HEK293 (cell line): ENCODE results near the gene SLC26A8.
"Not testable (repeated sequence)": the region's sequence is repeated elsewhere in the genome, so short reads cannot be mapped to it uniquely, and the experiment has no call there.

ENCODE experiments used
- CTCF ChIA-PET: fragments of 350-600 bp; formaldehyde crosslinking; extraction: SDS; loops from one replicate; lab custom pipeline; 2021; ENCODE audit warnings: antibody characterized with exemption; lab: Yijun Ruan, JAX
- POLR2A ChIA-PET: fragments of 300-600 bp; formaldehyde crosslinking; extraction: SDS; loops from one replicate; lab custom pipeline; 2020; ENCODE audit warnings: antibody characterized with exemption, inconsistent platforms; lab: Yijun Ruan, JAX
- H3K27ac ChIP-seq: fragments of 200-500 bp; sonication (Bioruptor generic); 2 replicates; pipeline ENCODE4 v1.5.1; 2014; ENCODE audit warnings: low read depth, low read length, control low read depth, inconsistent platforms; ENCODE audit errors: extremely low read depth
- H3K36me3 ChIP-seq, 2 experiments: fragments of 200-500 bp in 1 of 2; sonication (Bioruptor generic) in 1 of 2; 1 replicate in 1 of 2; 2 replicates in 1 of 2; pipeline ENCODE4 v1.5.1; 2014 to 2017; ENCODE audit warnings: inconsistent platforms in 2 of 2, low read length in 2 of 2; ENCODE audit not compliant: control insufficient read depth in 2 of 2, insufficient read depth in 1 of 2
- H3K4me1 ChIP-seq: fragments of 200-500 bp; sonication (Bioruptor generic); 2 replicates; pipeline ENCODE4 v1.5.1; 2014; ENCODE audit warnings: mild to moderate bottlenecking, low read length, inconsistent platforms; ENCODE audit not compliant: control insufficient read depth, insufficient read depth
- H3K4me3 ChIP-seq: 2 replicates; pipeline ENCODE4 v1.5.1; 2011; ENCODE audit warnings: low read depth, mild to moderate bottlenecking, control low read depth, low read length, moderate library complexity
- H3K9me3 ChIP-seq: fragments of 200-500 bp; sonication (Bioruptor generic); 2 replicates; pipeline ENCODE4 v1.5.1; 2014; ENCODE audit warnings: low read depth, low read length, inconsistent platforms; ENCODE audit not compliant: control insufficient read depth, insufficient read depth
- AEBP2 ChIP-seq: fragments of 450-650 bp; formaldehyde crosslinking; IDR thresholded peaks from 2 replicates; pipeline ENCODE4 v1.5.1; 2016; ENCODE audit warnings: missing biosample characterization, missing genetic modification characterization, borderline replicate concordance
- EGR2 ChIP-seq: fragments of 450-650 bp; formaldehyde crosslinking; IDR thresholded peaks from 2 replicates; pipeline ENCODE4 v1.5.1; 2016; ENCODE audit warnings: low read depth, missing biosample characterization, missing genetic modification characterization
- FEZF1 ChIP-seq: fragments of 450-650 bp; formaldehyde crosslinking; IDR thresholded peaks from 2 replicates; pipeline ENCODE4 v1.5.1; 2016; ENCODE audit warnings: missing biosample characterization, missing genetic modification characterization
- IKZF3 ChIP-seq: fragments of 450-650 bp; IDR thresholded peaks from 2 replicates; pipeline ENCODE4 v1.5.0; 2018; ENCODE audit warnings: missing biosample characterization, mild to moderate bottlenecking, missing genetic modification characterization, moderate library complexity
- KLF8 ChIP-seq: fragments of 450-650 bp; formaldehyde crosslinking; IDR thresholded peaks from 2 replicates; pipeline ENCODE4 v1.5.1; 2016; ENCODE audit warnings: missing biosample characterization, missing genetic modification characterization
- SP7 ChIP-seq: fragments of 450-650 bp; formaldehyde crosslinking; IDR thresholded peaks from 2 replicates; pipeline ENCODE4 v1.5.1; 2016; ENCODE audit warnings: missing biosample characterization, missing genetic modification characterization
- TRIM28 ChIP-seq: IDR thresholded peaks from 2 replicates; pipeline ENCODE4 v1.6.1; 2011; ENCODE audit warnings: low read length, control low read depth, borderline replicate concordance
- ZBTB1 ChIP-seq: fragments of 450-650 bp; formaldehyde crosslinking; IDR thresholded peaks from 2 replicates; pipeline ENCODE4 v1.5.1; 2016; ENCODE audit warnings: missing biosample characterization, missing genetic modification characterization
- ZBTB11 ChIP-seq: fragments of 450-650 bp; formaldehyde crosslinking; conservative IDR thresholded peaks from 2 replicates; pipeline ENCODE4 v1.5.1; 2016; ENCODE audit warnings: low read depth, missing biosample characterization, missing genetic modification characterization
- ZBTB7A ChIP-seq: fragments of 450-650 bp; formaldehyde crosslinking; IDR thresholded peaks from 2 replicates; pipeline ENCODE4 v1.5.1; 2016; ENCODE audit warnings: low read depth, missing biosample characterization, missing genetic modification characterization
- ZNF214 ChIP-seq: fragments of 450-650 bp; formaldehyde crosslinking; IDR thresholded peaks from 2 replicates; pipeline ENCODE4 v1.5.1; 2017; ENCODE audit warnings: missing biosample characterization, mild to moderate bottlenecking, missing genetic modification characterization, borderline replicate concordance
- ZNF302 ChIP-seq: fragments of 450-650 bp; formaldehyde crosslinking; IDR thresholded peaks from 2 replicates; pipeline ENCODE4 v1.5.1; 2016; ENCODE audit warnings: missing biosample characterization, missing genetic modification characterization, low read depth
- ZNF394 ChIP-seq: fragments of 450-650 bp; formaldehyde crosslinking; IDR thresholded peaks from 2 replicates; pipeline ENCODE4 v1.5.1; 2016; ENCODE audit warnings: missing biosample characterization, missing genetic modification characterization, mild to moderate bottlenecking, moderate library complexity, borderline replicate concordance
- ZNF426 ChIP-seq: fragments of 450-650 bp; formaldehyde crosslinking; IDR thresholded peaks from 2 replicates; pipeline ENCODE4 v1.5.1; 2017; ENCODE audit warnings: missing biosample characterization, missing genetic modification characterization, mild to moderate bottlenecking, inconsistent platforms, moderate library complexity
- ZNF449 ChIP-seq: fragments of 450-650 bp; formaldehyde crosslinking; IDR thresholded peaks from 2 replicates; pipeline ENCODE4 v1.5.1; 2017; ENCODE audit warnings: missing biosample characterization, mild to moderate bottlenecking, missing genetic modification characterization, moderate library complexity
- ZNF548 ChIP-seq: fragments of 450-650 bp; formaldehyde crosslinking; IDR thresholded peaks from 2 replicates; pipeline ENCODE4 v1.5.1; 2016; ENCODE audit warnings: missing biosample characterization, missing genetic modification characterization
- ZNF610 ChIP-seq: fragments of 450-650 bp; formaldehyde crosslinking; IDR thresholded peaks from 2 replicates; pipeline ENCODE4 v1.5.1; 2016; ENCODE audit warnings: missing biosample characterization, missing genetic modification characterization, borderline replicate concordance
- ZNF626 ChIP-seq: fragments of 450-650 bp; sonication (Bioruptor Pico); formaldehyde crosslinking; IDR thresholded peaks from 2 replicates; pipeline ENCODE4 v1.5.1; 2018; ENCODE audit warnings: missing biosample characterization, missing genetic modification characterization, inconsistent platforms
- ZNF645 ChIP-seq: fragments of 450-650 bp; formaldehyde crosslinking; IDR thresholded peaks from 2 replicates; pipeline ENCODE4; 2016; ENCODE audit warnings: missing biosample characterization, missing genetic modification characterization
- ZNF704 ChIP-seq: fragments of 450-650 bp; formaldehyde crosslinking; IDR thresholded peaks from 2 replicates; pipeline ENCODE4 v1.5.1; 2016; ENCODE audit warnings: missing biosample characterization, missing genetic modification characterization
- ZNF768 ChIP-seq: fragments of 450-650 bp; formaldehyde crosslinking; IDR thresholded peaks from 2 replicates; pipeline ENCODE4 v1.5.1; 2018; ENCODE audit warnings: missing biosample characterization, mild to moderate bottlenecking, missing genetic modification characterization
- ZNF785 ChIP-seq: fragments of 450-650 bp; formaldehyde crosslinking; IDR thresholded peaks from 2 replicates; pipeline ENCODE4 v1.5.1; 2016; ENCODE audit warnings: missing biosample characterization, missing genetic modification characterization
- ZNF837 ChIP-seq: fragments of 450-650 bp; formaldehyde crosslinking; IDR thresholded peaks from 2 replicates; pipeline ENCODE4 v1.5.1; 2016; ENCODE audit warnings: missing biosample characterization, missing genetic modification characterization
- ZXDB ChIP-seq: fragments of 450-650 bp; formaldehyde crosslinking; IDR thresholded peaks from 2 replicates; pipeline ENCODE4 v1.5.1; 2016; ENCODE audit warnings: missing biosample characterization, missing genetic modification characterization

The SLC26A8 gene

GRCh38 chr6:35933844-35934243 is 90.6 kb downstream of the SLC26A8 start:
- Histone ChIP-seq H3K4me1 (no peaks in the 10 kb centered on the region), H3K27ac (no peak overlapping the region), H3K9me3 (no peaks in the 10 kb centered on the region), H3K36me3 (no peaks in the 10 kb centered on the region), H3K4me3 (no peak overlapping the region)
- TF ChIP-seq ZNF426 (tag by site-specific recombination) (no peak), ZNF214 (no peak), ZNF785 (tag by site-specific recombination) (no peak), ZNF610 (tag by site-specific recombination) (no peak), IKZF3 (tag by site-specific recombination) (no peak), ZNF394 (tag by site-specific recombination) (no peak), KLF8 (tag by site-specific recombination) (no peak), ZBTB11 (tag by site-specific recombination) (no peak), EGR2 (tag by site-specific recombination) (no peak)
- CTCF ChIA-PET = interaction anchor here (0.6 kb wide), 1 partner anchor 22 kb away, joined by 3 read pairs; no protein-coding TSS in a partner anchor
- POLR2A ChIA-PET = interaction anchor here (0.7 kb wide), 1 partner anchor 75 kb away, joined by 4 read pairs; no protein-coding TSS in a partner anchor

GRCh38 chr6:35931873-35932272 is 92.6 kb downstream of the SLC26A8 start:
- H3K36me3 ChIP-seq, H3K9me3 ChIP-seq, H3K4me1 ChIP-seq, H3K27ac ChIP-seq, CTCF ChIA-PET, H3K4me3 ChIP-seq: not testable (repeated sequence)
- POLR2A ChIA-PET = interaction anchor here (2.3 kb wide), 1 partner anchor 11 kb away, joined by 8 read pairs; the partner anchor contains the start of gene SRPK1

- H3K27ac ChIP-seq = no peak overlapping the region
- no peaks in the 10 kb centered on the region for H3K36me3 ChIP-seq
- no peak overlapping the region for H3K4me3 ChIP-seq
- ChIA-PET CTCF (no interaction called here), POLR2A (interaction anchor here (2.3 kb wide), 1 partner anchor 10 kb away, joined by 8 read pairs; the partner anchor contains the start of gene SRPK1)
- no peaks in the 10 kb centered on the region for H3K9me3 ChIP-seq
- no peaks in the 10 kb centered on the region for H3K4me1 ChIP-seq
- TF ChIP-seq SP7 (no peak), ZNF302 (tag by site-specific recombination) (no peak), ZNF704 (tag by site-specific recombination) (no peak), ZBTB1 (tag by site-specific recombination) (no peak), ZNF837 (tag by site-specific recombination) (no peak), FEZF1 (tag by site-specific recombination) (no peak), ZBTB7A (tag by site-specific recombination) (no peak), ZNF626 (tag by site-specific recombination) (no peak), ZNF645 (tag by site-specific recombination) (no peak), ZNF768 (tag by site-specific recombination) (no peak), AEBP2 (tag by site-specific recombination) (no peak), ZNF548 (no peak), ZXDB (tag by site-specific recombination) (no peak), TRIM28 (no peak), ZNF449 (tag by site-specific recombination) (no peak)
These were observed 93.3 kb downstream of the SLC26A8 start for GRCh38 chr6:35931120-35931561.
